ENCODE measurements around the gene GPR26.

The GPR26 gene

DNA sequence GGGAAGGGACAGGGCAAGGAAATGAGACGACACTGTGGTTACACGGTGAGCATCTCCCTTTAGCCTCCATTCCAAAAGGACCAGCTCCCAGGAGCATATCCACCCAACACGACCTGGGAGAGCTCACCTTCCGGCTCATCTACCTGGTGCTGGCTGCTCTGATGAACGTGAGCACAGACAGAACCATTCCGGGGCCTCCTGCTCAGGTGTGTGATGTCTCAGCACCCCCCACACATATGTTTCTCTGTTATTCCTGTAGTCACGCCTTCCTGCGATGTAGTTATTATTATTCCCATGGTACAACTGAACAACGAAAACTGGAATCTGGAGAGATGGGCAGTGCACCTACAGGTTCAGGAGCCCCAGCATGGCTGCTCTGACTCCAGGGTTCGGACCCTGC, 20.5 kb upstream of the GPR26 start:
- DNase-seq (ENCODE audit: low spot score): no peak

DNA sequence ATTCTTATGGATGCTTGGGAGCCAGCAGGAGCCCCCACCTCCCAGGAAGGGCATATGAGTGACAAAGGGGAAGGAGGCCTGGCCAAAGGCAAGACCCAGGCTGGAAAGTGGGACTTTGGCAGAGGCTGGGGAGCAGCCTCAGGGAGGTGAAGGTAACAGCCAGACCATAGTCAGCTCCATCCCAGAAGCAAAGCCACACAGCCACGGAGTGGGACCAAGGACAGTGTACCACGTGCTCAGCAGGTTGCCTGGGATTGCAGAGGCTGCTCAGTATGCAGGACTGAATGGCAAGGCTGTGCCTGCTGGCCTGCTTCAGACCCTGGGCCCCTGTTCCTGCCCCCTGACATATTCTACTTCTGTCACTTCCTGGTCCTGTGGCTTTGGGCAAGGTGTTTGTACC, 17.6 kb upstream of the GPR26 start:
- DNase-seq (ENCODE audit: low spot score): no peak

DNA sequence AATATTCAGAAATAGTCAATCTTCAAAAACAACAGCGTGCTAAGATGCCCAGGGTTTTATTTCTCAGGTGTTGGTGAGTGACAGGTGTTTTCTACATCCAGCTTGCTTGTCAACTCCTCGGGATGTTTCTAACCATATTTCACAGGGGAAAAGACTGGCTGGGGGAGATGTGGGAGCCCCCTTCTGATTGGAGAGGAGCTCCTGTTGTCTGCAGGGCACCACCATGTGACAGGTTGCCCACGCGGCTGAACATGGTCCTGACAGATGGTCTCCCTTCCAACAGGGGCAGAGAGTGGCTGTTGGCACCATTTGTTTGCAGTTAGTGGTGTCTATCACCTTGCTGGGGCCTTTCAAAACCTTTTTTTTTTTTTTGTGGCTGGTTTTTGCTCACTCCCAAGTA, 16.5 kb upstream of the GPR26 start:
- no peak for DNase-seq (ENCODE audit: low spot score)

DNA sequence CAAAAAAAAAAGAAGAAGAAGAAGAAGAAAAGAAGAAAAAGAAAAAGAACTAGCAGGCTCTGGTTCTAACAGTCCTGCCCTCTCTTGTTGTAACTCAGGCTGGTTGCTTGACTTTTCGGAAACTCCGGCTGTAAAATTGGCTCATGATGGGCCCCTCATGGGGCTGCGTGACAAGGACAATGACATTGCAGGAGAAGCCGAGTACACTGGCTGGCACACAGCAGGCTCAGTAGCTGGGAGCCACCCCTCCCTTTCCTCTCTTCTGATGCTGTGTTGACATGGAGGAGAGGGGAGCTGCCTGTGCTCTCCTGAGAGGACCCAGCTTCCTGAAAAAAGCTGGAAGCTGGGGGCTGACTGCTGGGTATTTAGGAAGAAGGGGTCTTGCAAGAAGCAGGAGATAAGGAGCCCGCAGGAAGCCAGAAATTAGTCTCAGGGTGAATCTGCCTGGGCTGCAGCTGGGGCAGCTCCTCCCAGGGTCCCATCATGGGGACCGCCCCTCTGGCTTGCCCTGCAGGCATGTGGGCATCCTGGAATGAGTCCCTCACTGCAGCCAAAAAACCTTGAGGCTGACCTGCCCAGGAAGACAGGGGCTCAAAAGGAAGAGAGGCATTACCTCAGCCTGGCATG, 14.6 kb upstream of the GPR26 start:
- no peak for DNase-seq (ENCODE audit: low spot score)

DNA sequence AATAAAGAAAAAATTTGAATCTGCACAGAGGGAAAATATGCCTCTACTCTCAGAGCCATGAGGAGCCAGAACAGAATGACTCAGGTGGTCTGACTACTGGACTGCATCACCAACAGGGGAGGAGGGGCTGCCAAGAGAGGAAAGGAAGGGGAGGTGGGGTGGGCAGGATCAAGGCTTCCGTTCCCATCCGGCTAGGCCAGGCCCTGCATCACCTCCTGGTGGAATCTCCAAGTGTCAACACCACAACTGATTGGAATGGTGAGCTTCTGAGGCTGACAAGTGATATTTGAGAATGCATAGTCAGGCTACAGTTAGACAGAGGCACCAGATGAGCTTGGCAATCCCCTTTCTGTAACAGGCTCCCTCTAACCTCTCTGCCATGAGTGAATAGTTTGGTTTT, 10.4 kb upstream of the GPR26 start:
- DNase-seq (ENCODE audit: low spot score): no peak

DNA sequence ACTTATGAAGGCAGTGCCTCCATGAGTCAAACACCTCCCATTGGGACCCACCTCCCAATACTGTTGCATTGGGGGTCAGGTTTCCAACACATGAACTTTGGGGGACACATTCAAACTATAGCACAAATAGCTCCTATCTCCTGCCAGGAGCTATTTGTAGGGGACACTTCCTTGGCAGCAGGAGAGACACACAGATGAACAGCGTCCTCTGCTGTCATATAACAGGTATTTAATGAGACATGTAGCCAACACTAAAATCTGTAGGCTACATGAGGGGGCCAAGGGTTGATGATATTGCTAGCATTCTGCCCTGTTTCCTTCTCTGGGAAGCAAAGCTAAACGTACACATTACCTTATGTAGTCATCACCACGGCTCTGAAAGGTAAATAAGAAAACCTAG, 2.6 kb upstream of the GPR26 start:
- DNase-seq (ENCODE audit: low spot score): no peak

DNA sequence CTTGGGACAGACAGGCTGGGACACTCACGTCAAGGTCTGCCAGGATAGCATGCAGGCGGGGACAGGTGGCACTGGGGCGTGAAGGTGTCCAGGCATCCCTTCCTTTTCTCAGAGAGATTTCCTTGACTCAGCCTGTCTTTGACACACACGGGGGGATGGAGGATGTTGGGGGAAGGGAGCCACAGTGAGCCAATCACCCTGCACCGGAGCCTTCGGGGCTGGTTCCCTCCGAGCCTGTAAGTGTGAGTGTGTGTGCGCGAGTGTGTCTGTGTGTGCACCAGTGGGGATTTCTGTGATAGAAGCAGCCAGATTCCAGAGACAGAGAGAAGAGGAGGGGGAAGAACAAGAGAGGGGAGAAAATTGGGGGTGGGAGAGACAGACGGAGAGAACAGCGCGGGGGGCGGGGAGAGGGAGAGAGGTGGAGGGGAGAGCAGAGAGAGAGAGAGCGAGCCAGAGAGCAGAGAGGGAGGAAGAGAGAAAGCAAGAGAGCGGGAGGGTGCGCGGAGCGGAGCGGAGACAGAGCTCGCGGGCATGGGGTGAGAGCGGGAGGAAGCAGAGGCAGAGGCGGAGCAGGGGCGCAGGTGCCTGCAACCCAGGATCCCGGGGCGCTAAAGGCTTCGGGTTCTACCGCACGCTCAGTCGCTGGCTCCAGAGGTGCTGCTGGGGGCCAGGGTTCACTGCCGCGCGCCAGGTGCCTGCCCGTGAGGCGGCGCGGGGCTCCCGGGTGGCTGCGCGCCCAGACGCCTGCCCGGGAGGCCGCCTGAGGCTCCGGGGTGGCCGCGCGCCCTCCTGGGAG, 466 bp upstream of the GPR26 start:
- DNase-seq (ENCODE audit: low spot score): no peak

DNA sequence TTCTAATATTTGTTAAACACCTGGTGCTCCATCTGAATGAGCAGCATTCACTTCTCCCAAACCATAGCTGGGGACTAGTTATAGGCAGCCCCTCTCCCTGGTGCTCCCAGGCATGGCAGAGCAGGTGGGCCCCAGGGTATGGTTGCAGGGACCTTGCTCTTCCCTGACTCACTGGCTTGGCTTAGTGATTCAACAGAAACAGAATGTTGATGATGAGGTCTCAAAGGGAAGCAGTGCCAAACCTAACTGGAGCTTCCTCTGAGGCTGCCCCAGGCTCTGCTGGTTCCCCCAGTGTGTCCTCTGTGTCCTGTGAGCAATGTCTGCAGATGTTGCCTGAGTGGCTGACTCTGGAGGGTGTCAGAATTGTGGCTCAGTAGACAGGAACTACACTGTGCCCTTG, 3.7 kb downstream of the GPR26 start:
- no peak for DNase-seq (ENCODE audit: low spot score)

DNA sequence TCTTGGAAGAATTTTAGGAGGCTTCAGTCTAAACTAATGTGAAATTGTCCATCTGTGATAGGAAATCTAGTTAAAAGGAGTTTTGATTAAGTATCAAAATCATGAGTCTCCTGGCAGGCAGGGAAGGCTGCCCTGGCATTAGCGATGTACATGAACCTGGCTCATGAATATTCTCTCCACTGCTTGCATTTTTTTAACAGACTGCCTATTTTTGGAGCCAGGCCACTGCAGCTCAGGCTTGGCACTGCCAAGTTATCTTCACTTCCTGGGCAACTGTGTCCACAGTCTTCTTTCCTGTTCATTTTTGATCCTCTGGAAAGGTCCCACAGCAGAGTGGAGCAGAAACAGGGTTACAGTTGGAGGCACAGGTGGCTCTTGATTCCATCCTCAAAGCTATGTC, 7.0 kb downstream of the GPR26 start:
- DNase-seq (ENCODE audit: low spot score): no peak

DNA sequence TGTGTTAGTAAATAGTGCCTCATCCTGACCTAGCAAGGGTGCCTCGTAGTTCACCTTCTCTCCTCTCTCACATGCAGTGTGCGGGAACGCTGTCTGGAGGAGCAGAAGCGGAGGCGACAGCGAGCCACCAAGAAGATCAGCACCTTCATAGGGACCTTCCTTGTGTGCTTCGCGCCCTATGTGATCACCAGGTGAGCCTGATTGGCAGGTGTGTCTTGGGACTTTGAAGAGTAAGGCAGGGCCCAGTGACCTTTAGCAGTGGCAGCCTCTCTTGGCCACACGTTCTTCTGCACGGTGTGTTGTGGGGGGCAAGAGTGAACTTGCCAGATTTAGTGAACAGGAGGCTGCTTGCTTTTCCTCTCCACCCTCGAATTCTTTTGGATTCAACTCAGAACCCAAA, 8.6 kb downstream of the GPR26 start:
- DNase-seq (ENCODE audit: low spot score): no peak

DNA sequence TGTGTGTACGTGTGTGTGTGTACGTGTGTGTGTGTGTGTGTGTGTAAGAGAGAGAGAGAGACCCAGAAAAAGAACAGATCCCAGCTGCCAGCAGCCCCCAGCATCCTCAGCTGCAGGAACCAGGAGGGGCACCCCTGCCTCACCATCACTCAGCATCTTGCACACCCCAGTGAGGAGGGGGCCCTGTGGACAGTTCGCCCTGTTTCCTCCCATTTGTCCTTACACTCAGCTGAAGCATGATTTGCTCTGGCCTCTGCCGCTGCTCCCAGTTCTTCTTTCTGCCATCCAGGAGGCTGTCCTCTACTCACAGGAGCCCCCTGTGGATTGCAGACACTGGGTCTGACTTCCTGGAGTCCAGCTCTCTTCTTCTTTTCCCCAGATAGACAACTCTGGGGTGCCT, 9.7 kb downstream of the GPR26 start:
- DNase-seq (ENCODE audit: low spot score): no peak

DNA sequence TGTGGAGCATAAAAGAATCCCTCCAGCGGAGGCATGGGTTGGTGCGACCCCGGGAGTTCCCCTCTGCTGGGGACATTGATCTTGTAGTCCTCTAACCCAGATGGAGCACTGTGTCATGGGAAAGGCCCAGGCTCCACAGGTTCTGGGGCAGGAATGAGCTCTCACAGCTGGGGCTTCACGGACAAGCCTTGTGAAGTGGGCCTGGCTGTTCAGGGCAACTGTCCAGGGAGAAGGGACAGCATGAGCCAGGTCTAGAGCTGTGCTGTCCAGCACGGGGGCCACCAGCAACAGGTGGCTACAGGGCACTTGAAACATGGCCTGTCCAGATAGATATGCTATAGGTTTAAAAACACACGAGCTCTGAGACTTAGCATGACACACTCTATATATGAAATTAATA, 11.4 kb downstream of the GPR26 start:
- DNase-seq (ENCODE audit: low spot score): no peak

DNA sequence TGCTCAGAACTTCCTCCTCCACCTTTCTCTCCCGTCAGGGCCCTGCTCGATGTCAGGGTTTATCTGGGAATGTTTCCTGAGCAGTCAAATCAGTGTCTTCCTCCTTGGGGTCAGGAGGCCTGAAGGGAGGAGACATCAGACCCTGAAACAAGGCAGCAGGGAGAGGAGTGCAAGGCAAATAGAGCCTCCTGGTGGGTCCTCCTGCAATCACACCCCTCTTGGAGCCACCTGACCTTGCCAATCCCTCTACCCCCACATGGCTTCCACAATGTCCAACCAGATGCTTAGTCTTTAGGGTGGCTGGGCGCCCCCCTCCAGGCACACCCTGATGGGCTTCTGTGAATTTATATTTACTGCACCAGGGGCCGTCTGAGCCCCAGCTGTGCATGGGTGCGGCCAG, 12.2 kb downstream of the GPR26 start:
- DNase-seq (ENCODE audit: low spot score): no peak

DNA sequence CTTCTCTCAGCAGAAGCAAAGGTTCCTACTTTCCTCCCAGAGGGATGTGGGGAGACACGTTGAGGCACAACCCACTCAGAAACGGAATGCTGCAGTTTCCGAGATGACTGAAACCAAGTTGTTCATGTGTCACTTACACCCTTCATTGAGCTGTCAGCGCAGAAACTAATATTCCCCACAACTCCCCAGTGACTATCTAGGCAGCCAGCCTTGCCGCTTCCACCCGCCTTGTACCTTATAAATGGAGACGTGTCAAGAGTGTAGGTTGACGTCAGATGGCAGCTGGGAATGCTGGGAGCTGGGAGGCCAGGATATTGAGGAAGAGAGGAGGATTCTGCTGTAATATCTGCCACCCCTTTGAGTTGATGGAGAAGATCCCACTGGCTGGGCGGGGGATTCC, 15.1 kb downstream of the GPR26 start:
- no peak for DNase-seq (ENCODE audit: low spot score)

DNA sequence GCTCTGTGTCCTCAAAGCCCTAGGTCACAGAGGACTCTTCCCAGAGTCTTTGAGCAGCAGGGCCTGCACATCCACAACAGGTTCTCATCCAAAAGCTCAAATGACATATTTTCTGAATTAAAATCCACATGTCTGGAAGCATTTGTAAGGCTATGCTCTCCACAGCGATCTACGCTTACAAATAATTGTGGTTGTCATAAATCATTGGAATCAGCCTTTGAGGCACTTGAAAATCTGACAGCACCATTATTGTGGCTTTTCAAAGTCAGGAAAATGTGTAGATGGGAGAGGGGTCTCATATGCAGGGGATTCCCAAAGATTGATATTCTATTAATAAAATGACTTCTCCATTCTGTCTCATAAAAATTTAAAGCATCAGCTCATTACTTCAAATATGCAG, 16.3 kb downstream of the GPR26 start:
- DNase-seq (ENCODE audit: low spot score): no peak

DNA sequence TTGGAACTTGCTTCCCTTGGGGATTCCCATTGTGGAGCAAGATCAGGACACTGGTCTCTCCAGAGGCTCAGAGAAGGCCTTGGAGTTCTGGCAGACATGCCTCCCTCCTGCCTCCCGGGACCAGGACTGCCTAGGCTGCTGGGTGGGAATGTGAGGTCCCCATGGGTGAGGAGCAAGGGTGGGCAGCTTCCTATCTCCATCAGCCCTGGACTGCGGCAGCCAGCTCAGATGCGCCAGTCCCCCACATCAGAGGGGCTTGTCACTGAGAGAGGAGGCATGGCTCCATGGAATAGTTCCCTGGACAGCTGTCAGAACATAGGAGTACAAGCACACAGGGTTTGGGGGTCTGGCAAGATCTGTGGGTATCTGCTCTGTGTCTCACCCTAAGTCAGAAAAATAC, 17.3 kb downstream of the GPR26 start:
- no peak for DNase-seq (ENCODE audit: low spot score)

DNA sequence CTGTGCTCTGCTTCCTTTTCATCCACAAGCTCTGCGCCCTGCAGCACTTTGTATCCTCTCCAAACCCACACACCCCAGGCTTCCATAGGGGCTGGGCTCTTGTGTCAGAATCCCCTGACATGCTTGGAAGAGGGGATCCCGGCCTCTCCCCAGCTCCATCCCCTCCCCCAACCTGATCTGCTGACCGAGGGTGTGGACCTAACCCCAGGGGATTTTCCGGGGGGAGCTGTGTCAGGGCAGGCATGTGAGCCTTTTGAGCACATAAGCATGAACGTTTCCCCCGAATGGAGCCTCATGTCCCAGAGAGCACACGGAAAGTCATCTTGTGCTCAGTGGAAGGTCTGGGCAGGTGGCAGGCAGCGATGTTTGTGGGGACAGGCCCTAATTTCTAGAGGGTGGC, 17.7 kb downstream of the GPR26 start:
- no peak for DNase-seq (ENCODE audit: low spot score)

DNA sequence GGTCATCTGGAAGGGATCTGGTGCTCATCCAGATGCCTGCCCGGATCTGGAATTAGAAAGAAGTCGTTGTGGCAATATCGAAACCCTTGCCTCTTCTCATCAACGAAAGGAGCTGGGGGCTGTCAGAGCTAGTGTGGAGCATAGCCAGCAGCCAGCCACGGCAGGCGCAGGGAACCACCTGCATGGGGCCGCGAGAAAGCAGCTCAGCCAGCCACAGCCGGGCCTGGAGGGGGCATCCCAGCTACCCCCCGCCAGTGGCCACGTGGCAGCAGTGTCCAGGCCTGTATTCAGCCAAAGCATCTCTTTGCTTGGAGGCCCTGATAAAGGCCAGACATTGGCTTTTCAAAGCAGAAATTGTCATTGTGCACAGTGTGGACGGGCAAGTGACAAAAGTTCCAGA, 19.1 kb downstream of the GPR26 start:
- no peak for DNase-seq (ENCODE audit: low spot score)

DNA sequence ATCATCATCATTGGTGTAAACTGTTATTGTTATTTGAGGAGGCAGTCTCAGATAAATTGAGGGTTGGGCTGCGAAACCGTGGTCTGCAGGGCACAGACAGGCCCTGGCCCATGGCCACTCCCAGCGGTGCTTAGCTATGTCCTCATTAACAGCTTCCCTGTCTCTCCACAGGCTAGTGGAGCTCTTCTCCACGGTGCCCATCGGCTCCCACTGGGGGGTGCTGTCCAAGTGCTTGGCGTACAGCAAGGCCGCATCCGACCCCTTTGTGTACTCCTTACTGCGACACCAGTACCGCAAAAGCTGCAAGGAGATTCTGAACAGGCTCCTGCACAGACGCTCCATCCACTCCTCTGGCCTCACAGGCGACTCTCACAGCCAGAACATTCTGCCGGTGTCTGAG, 21.6 kb downstream of the GPR26 start:
- no peak for DNase-seq (ENCODE audit: low spot score)

DNA sequence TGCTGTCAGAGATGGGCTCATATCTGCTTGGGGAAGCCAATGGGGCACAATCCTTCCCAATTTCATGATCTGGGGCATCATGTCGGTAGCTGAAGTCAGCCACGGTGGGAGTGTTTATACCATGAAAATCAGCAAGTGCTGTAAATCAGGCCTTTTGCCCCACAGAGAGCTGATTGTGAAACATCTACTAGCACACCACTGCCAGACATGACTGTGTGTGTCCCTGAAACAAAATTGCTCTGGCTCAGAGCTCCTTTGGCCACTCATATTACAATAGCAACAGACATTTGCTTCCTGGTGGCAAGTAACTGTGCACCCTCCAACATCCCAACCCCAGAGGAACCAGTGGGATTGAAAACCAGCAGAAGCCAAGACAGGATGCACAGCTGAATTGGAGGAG, 23.7 kb downstream of the GPR26 start:
- DNase-seq (ENCODE audit: low spot score): no peak

DNA sequence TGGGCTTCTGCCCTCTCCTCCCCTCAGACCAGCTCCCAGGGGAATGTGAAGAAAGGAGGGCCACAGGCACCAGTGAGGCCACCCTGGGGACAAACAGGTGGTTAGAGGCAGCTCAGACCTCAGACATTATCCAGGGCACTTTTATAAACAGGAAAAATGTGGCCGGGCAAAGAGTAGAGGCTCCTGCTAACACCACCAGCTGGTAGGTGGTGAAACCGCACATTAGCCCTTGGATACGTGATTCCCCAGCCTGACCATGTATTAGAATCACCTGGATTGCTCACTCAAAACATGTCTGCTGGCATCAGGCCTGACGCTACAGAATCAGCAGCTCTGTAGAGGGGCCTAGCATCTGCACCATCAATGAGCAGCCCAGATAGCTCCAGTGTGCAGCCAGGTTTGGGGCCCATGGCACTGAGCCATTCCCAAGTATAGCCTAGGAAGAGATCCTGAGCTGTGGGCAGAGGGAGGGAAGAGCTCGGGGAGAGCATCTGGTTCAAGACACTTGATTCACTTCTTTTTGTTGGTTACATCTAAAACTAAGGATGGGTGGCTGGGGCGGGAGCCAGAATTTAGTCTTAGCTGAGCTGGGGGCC, 37.1 kb downstream of the GPR26 start:
- no peak for DNase-seq (ENCODE audit: low spot score)

DNA sequence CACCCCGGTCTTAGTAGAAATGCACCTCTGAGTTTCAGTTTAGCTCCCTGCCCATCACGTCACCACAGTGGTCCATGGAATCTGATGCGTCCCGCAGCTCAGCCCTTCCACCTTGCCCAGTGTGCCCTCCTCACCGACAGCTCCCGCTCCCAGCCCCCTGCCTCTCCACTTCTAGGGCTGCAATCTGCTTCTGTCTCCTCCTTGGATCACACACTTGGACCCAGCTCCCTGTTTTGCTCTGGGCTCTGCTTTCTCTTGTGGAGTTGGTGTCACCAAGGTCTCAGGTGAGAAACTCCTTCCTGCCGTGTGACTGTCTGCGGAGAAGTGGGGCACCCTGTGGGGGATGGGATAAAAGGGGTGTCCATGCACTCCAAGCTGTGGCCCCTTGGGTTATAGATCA, 37.9 kb downstream of the GPR26 start:
- DNase-seq (ENCODE audit: low spot score): no peak

DNA sequence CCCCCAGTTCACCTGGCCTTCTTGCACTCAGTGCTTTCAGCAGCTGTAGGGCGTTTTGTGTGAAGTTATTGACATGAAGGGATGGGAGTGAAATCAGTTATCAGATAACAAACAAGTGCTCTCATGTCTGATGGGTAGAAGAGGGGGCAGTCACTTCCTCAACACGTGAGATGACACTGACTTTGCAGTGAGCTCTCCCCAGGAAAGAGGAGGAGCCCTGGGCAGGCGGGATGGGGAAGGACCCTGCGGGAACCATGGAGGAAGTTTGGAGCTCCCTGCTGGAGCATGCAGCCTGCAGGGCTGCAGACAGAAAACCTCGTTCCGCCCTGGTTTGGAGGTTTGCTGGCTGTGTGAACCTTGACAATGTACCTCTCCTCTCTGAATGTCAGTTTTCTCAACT, 38.7 kb downstream of the GPR26 start:
- DNase-seq (ENCODE audit: low spot score): no peak

DNA sequence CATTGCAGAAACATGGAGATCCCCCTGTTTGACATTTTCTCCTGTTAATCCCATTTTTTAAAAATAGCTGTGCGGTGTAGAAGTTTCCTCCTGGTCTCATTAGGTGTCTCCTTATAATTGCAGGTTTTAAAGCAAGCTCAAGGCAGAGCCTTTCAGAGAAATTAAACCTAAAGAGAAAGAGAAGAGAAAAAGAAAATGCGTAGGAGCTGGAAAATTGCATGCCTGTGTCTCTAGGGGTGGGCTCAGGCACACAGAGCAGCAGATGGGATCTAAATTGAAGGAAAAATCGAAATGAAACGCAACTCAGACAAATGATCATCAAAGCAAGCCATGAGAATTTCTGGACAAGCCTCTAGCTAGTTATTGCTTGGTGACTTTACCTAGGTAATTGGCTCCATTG, 40.1 kb downstream of the GPR26 start:
- no peak for DNase-seq (ENCODE audit: low spot score)

Data from globus pallidus (tissue), 1 donor.